Naive B cell (primary cell): ENCODE results near the gene MAPK4. TPM values are rescaled to one million over a fixed set of nuclear protein-coding genes. Genes with fewer than 3 reads are reported as not detected.
A peak's percentile ranks its signal among the peaks of the same experiment; 100 is the strongest.

Source experiments
- ATAC-seq, 2 donors: fragments of 150-1000 bp; cut with Tn5 transposase; 2 replicates each; pipeline ENCODE4 v1.10.0; 2021; ENCODE audit warnings: low read depth in 2 of 2, mild to moderate bottlenecking in 2 of 2, moderate library complexity in 2 of 2
- DNase-seq: peaks from one replicate; pipeline ENCODE4 v3.0.0; 2022
- H3K27ac Mint-ChIP-seq, 6 donors: one replicate each; pipeline ENCODE4 v1.8.0; 2020 to 2022; ENCODE audit warnings: mild to moderate bottlenecking in 6 of 6, mixed read lengths in 6 of 6, moderate library complexity in 5 of 6, inconsistent platforms in 2 of 6
- H3K27me3 Mint-ChIP-seq, 3 donors: one replicate each; pipeline ENCODE4 v1.8.0; 2021 to 2022; ENCODE audit warnings: mixed read lengths in 3 of 3, mild to moderate bottlenecking in 1 of 3
- H3K36me3 Mint-ChIP-seq, 2 donors: one replicate each; pipeline ENCODE4 v1.8.0; 2020 to 2022; ENCODE audit warnings: mixed read lengths in 2 of 2, inconsistent platforms in 1 of 2, mild to moderate bottlenecking in 1 of 2
- H3K4me1 Mint-ChIP-seq, 3 donors: one replicate each; pipeline ENCODE4 v1.8.0; 2020 to 2022; ENCODE audit warnings: mixed read lengths in 3 of 3, inconsistent platforms in 1 of 3, mild to moderate bottlenecking in 1 of 3, moderate library complexity in 1 of 3
- H3K4me3 Mint-ChIP-seq, 8 donors: one replicate each; pipeline ENCODE4 v1.8.0; 2020 to 2022; ENCODE audit warnings: mild to moderate bottlenecking in 8 of 8, mixed read lengths in 8 of 8, moderate library complexity in 8 of 8, inconsistent platforms in 2 of 8
- H3K9me3 Mint-ChIP-seq, 7 donors: one replicate each; pipeline ENCODE4 v1.8.0; 2020 to 2022; ENCODE audit warnings: mixed read lengths in 7 of 7, mild to moderate bottlenecking in 5 of 7, inconsistent platforms in 2 of 7, moderate library complexity in 1 of 7
- polyA plus RNA-seq, 6 donors: library from polyadenylated mRNA; unstranded; fragments of 300-500 nt; fragmentation: Illumina TruSeq; gene quantifications; one replicate each; pipeline ENCODE4 v1.2.3, GENCODE V29; 2021; ENCODE audit warnings: low read depth in 6 of 6

Gene MAPK4
- polyA plus RNA-seq, 6 donors from 2014 or later, result not detected

DNA sequence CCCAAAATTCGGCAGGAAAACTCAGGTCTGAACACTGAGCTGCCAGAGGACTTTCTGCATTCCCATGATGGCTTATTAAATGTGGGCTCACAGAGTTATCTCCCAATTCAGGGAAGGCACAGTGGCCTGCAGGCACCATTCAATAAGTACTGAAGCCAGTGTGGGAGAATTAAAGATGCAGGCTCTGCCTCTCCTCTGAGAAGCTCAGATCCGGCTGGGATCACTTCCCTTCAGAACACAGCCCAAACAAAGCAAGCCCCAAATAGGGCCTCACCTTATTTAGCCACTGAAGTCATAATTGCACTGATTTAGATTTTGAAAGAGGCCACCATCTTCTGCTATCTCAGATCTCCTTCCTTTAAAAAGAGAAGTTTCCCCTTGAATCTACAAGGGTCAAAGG is 94.3 kb downstream of the MAPK4 start:
- peaks cover 0 to 10% (median 0%) of the 10 kb centered on the region in 7 donors for H3K9me3 Mint-ChIP-seq
- H3K4me1 Mint-ChIP-seq, result no peaks in the 10 kb centered on the region
- H3K36me3 Mint-ChIP-seq, result no peaks in the 10 kb centered on the region
- ATAC-seq (no peak), DNase-seq (no peak)
- H3K27ac Mint-ChIP-seq, result peak overlapping the region in 1 of 6 donors; percentile 26
- peaks cover 16 to 52% (median 25%) of the 10 kb centered on the region in 3 donors for H3K27me3 Mint-ChIP-seq
- no peak overlapping the region for H3K4me3 Mint-ChIP-seq

- ATAC-seq (no peak), DNase-seq (no peak)
- Mint-ChIP-seq H3K27ac (no peak overlapping the region), H3K36me3 (no peaks in the 10 kb centered on the region), H3K4me1 (no peaks in the 10 kb centered on the region), H3K9me3 (peaks cover 0 to 9% (median 0%) of the 10 kb centered on the region in 7 donors), H3K27me3 (peaks cover 19 to 54% (median 25%) of the 10 kb centered on the region in 3 donors), H3K4me3 (no peak overlapping the region)
Measured at GRCh38 chr18:50654658-50655550, 95.0 kb downstream of the MAPK4 start.

GRCh38 chr18:50656396-50656795 is 96.5 kb downstream of the MAPK4 start:
- DNase-seq (no peak), ATAC-seq (no peak)
- Mint-ChIP-seq H3K27ac (no peak overlapping the region), H3K27me3 (peaks cover 21 to 54% (median 25%) of the 10 kb centered on the region in 3 donors), H3K4me1 (no peaks in the 10 kb centered on the region), H3K4me3 (no peak overlapping the region), H3K36me3 (peaks cover 0 to 6% of the 10 kb centered on the region in 2 donors), H3K9me3 (peaks cover 0 to 12% (median 5%) of the 10 kb centered on the region in 7 donors)

DNA sequence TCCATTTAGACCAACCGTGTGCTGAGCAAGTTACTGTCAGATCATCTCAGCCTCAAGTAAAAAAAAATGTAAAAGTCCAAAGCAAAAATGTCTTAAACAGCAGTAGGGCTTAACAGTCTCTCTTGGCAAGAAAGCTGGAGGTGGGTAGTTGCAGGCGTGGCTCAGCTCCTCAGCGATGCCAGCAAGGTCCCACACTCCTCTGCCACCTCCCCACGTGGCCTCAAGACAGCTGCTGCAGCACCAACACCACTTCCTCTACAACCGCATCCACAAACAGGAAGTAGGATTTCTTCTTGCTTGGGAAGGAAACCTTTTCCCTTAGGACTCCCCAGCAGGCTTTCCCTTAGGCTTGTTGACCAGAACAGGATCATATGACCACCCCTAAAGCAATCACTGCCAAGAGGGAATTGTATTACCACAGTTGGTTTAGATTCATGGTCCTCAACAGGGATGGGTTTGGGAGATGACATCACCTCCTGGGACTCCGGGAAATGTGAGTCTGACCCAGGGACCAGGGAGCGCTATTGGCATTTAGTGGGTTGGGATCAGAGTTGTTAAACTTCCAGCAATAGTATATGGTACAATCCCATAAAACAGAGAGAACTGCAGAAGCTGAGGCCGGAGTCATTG is 97.1 kb downstream of the MAPK4 start:
- no peak overlapping the region for H3K27ac Mint-ChIP-seq

GRCh38 chr18:50658601-50659000 is 98.7 kb downstream of the MAPK4 start:
- H3K27ac Mint-ChIP-seq, result no peak overlapping the region
- no peak overlapping the region for H3K4me3 Mint-ChIP-seq
- ATAC-seq (no peak), DNase-seq (no peak)
- H3K4me1 Mint-ChIP-seq, result no peaks in the 10 kb centered on the region
- H3K27me3 Mint-ChIP-seq, result peaks cover 15 to 39% (median 16%) of the 10 kb centered on the region in 3 donors
- peaks cover 0 to 22% (median 9%) of the 10 kb centered on the region in 7 donors for H3K9me3 Mint-ChIP-seq
- H3K36me3 Mint-ChIP-seq, result peaks cover 0 to 6% of the 10 kb centered on the region in 2 donors

More for the DNA sequence above, 97.1 kb downstream of the MAPK4 start:
- peaks cover 19 to 50% (median 25%) of the 10 kb centered on the region in 3 donors for H3K27me3 Mint-ChIP-seq
- DNase-seq (no peak), ATAC-seq (no peak)
- no peaks in the 10 kb centered on the region for H3K4me1 Mint-ChIP-seq
- peaks cover 0 to 6% of the 10 kb centered on the region in 2 donors for H3K36me3 Mint-ChIP-seq
- no peak overlapping the region for H3K4me3 Mint-ChIP-seq
- peaks cover 0 to 17% (median 6%) of the 10 kb centered on the region in 7 donors for H3K9me3 Mint-ChIP-seq

GRCh38 chr18:50659091-50660003 is 99.5 kb downstream of the MAPK4 start:
- Mint-ChIP-seq H3K9me3 (peaks cover 0 to 22% (median 9%) of the 10 kb centered on the region in 7 donors), H3K36me3 (peaks cover 0 to 6% of the 10 kb centered on the region in 2 donors), H3K4me3 (no peak overlapping the region), H3K27me3 (peaks cover 15 to 39% (median 16%) of the 10 kb centered on the region in 3 donors), H3K27ac (no peak overlapping the region), H3K4me1 (no peaks in the 10 kb centered on the region)
- ATAC-seq (no peak), DNase-seq (no peak)

GRCh38 chr18:50661013-50661412 is 101.1 kb downstream of the MAPK4 start:
- Mint-ChIP-seq H3K27me3 (peaks cover 13 to 38% (median 18%) of the 10 kb centered on the region in 3 donors), H3K4me1 (no peaks in the 10 kb centered on the region), H3K27ac (no peak overlapping the region), H3K9me3 (peaks cover 0 to 22% (median 9%) of the 10 kb centered on the region in 7 donors), H3K36me3 (peaks cover 0 to 6% of the 10 kb centered on the region in 2 donors), H3K4me3 (no peak overlapping the region)
- DNase-seq (no peak), ATAC-seq (no peak)

DNA sequence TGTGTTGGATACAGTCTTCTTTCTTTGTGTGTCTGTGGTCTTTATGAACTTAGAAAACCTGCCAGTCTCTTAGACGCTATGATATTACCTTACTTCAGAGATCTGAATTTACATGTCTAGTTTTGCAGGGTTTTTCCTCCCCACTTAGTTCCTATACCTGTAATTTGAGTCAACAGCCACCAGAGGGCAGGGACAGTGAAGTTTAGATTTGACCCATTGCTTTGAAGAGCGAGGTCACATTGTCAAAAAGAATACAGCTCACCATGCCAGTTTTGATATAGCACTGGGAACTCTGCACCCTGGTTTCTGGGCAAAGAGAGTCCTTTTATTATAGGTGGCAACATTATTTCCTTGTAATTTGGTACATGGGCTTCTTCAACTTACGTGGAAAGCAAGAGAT is 102.3 kb downstream of the MAPK4 start:
- H3K36me3 Mint-ChIP-seq, result peaks cover 0 to 6% of the 10 kb centered on the region in 2 donors
- H3K27me3 Mint-ChIP-seq, result peaks cover 10 to 26% (median 17%) of the 10 kb centered on the region in 3 donors
- no peak overlapping the region for H3K4me3 Mint-ChIP-seq
- no peaks in the 10 kb centered on the region for H3K4me1 Mint-ChIP-seq
- ATAC-seq (no peak), DNase-seq (no peak)
- H3K9me3 Mint-ChIP-seq, result peaks cover 0 to 22% (median 9%) of the 10 kb centered on the region in 7 donors
- H3K27ac Mint-ChIP-seq, result no peak overlapping the region

DNA sequence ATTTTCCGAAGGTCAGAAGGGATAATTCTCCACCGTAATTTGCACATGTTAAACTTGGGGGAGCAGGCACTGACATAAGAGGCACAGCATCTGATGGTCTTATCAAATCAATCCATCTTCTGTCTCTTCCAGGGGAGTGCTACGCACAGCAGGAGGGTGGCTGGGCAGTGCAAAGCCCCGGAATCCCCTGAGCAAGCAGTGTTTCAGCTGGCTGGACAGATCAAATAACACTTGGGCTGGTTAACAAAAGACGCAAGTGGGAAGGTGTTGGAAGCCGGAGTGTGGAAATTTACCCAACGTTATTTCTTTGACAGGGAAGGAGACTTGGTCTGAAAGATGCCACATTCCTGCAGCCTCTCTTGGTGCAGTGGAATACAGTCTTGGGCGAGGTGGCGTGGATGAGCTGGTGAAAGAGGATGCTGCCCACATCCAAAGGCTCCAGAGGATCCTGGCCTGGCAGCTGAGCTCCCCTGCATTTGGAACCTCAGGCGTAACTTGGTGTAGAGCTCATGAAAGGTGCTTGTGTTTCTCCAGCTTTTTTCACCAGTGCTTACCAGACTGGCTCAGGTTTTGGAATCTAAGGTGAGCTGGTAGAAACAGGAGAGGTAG is 103.0 kb downstream of the MAPK4 start:
- H3K9me3 Mint-ChIP-seq, result peaks cover 0 to 22% (median 9%) of the 10 kb centered on the region in 7 donors
- no peak overlapping the region for H3K27ac Mint-ChIP-seq
- no peak overlapping the region for H3K4me3 Mint-ChIP-seq
- H3K36me3 Mint-ChIP-seq, result peaks cover 0 to 6% of the 10 kb centered on the region in 2 donors
- ATAC-seq (no peak), DNase-seq (no peak)
- peaks cover 10 to 26% (median 20%) of the 10 kb centered on the region in 3 donors for H3K27me3 Mint-ChIP-seq
- no peaks in the 10 kb centered on the region for H3K4me1 Mint-ChIP-seq

DNA sequence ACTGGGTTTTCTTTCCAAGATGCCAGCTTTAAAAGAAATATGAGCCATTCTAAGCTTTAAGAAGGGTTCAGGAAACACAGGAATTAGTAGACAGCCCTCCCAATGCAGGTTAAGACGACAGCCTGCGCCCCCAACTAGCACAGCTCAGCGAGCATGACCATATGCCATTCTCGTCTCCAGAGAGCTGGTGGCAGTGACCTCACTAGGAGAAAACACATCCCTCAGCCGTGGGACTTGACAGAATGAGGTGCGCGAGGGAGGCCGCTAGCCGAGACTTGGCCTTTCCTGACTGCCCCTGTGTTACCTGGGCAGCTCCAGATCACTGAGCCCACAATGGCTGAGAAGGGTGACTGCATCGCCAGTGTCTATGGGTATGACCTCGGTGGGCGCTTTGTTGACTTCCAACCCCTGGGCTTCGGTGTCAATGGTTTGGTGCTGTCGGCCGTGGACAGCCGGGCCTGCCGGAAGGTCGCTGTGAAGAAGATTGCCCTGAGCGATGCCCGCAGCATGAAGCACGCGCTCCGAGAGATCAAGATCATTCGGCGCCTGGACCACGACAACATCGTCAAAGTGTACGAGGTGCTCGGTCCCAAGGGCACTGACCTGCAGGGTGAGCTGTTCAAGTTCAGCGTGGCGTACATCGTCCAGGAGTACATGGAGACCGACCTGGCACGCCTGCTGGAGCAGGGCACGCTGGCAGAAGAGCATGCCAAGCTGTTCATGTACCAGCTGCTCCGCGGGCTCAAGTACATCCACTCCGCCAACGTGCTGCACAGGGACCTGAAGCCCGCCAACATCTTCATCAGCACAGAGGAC is 103.9 kb downstream of the MAPK4 start:
- Mint-ChIP-seq H3K36me3 (peaks cover 0 to 6% of the 10 kb centered on the region in 2 donors), H3K9me3 (peaks cover 0 to 22% (median 9%) of the 10 kb centered on the region in 7 donors), H3K27me3 (peaks cover 10 to 24% (median 19%) of the 10 kb centered on the region in 3 donors), H3K27ac (no peak overlapping the region), H3K4me1 (no peaks in the 10 kb centered on the region), H3K4me3 (peak overlapping the region in 1 of 8 donors; percentile 7)
- ATAC-seq, result no peak
- no peak for DNase-seq

DNA sequence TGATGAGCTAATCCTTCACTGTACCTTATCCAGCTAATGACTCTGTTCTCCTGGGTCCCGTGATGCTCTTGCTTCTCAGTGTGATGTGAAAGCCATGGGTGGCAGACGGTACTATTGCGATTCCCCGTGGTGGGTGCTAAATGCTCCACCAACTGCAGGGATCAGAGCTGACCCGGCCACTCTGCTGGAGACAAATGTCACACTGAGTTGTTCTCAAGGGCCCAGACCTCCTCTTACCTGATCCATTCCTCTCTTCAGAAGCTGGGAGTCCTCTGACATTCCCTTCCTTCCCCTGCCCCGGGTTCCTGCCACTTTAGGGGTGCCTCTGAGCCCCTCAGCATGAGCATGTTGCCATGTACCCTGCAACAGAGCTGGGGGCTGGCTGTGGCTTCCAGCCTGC is 105.1 kb downstream of the MAPK4 start:
- Mint-ChIP-seq H3K4me1 (no peaks in the 10 kb centered on the region), H3K27me3 (peaks cover 10 to 18% (median 13%) of the 10 kb centered on the region in 3 donors), H3K27ac (peak overlapping the region in 1 of 6 donors; percentile 64), H3K4me3 (no peak overlapping the region), H3K9me3 (peaks cover 0 to 22% (median 9%) of the 10 kb centered on the region in 7 donors), H3K36me3 (peaks cover 0 to 6% of the 10 kb centered on the region in 2 donors)
- DNase-seq (no peak), ATAC-seq (no peak)

DNA sequence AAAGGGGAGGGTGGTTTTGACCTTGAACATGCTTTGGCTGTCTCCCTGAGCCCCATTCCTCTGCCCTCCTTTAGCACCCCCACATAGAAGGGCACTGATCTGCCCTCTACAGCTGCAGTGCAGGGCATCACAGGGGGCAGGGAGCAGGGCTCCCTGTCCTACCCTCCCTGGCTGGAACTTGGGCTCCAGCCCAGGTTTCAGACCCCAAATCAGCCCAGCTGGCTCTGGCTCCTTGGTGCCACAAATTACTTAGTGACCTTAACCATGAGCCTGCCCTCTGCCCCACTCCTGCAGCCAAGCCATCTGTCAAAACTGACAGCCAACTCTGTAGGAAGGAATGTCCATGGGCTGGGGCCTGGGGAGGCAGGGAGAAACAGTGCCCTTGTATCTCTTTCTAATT is 105.6 kb downstream of the MAPK4 start:
- DNase-seq, result no peak
- no peak overlapping the region for H3K4me3 Mint-ChIP-seq
- H3K27ac Mint-ChIP-seq, result no peak overlapping the region
- peaks cover 9 to 14% (median 10%) of the 10 kb centered on the region in 3 donors for H3K27me3 Mint-ChIP-seq
- H3K4me1 Mint-ChIP-seq, result no peaks in the 10 kb centered on the region
- H3K36me3 Mint-ChIP-seq, result peaks cover 0 to 4% of the 10 kb centered on the region in 2 donors
- H3K9me3 Mint-ChIP-seq, result peaks cover 0 to 22% (median 9%) of the 10 kb centered on the region in 7 donors
- ATAC-seq, result no peak
